Activated T-cell treated with anti-CD3 and anti-CD28 coated beads, Interleukin-2, amount 50 U/mL, for 72 hours (primary cell): Measurements from ENCODE around the gene PTPRA. TPM values are rescaled to one million over a fixed set of nuclear protein-coding genes. Genes with fewer than 3 reads are reported as not detected.
A peak's percentile ranks its signal among the peaks of the same experiment; 100 is the strongest.
"Not testable (repeated sequence)": the region's sequence is repeated elsewhere in the genome, so short reads cannot be mapped to it uniquely, and the experiment has no call there.

Experiments
- ATAC-seq, 2 donors: fragments of 150-1000 bp; cut with Tn5 transposase; replicated peaks in 1 of 2; 2 replicates each; pipeline ENCODE4 v1.10.0; 2021; ENCODE audit warnings: moderate library complexity in 2 of 2, mild to moderate bottlenecking in 1 of 2
- DNase-seq, 2 donors: peaks; one replicate each; pipeline ENCODE4 v3.0.0; 2021 to 2022; ENCODE audit warnings: mixed read lengths in 1 of 2
- H3K27ac Mint-ChIP-seq: one replicate; pipeline ENCODE4 v1.8.0; 2022; ENCODE audit warnings: mild to moderate bottlenecking, moderate library complexity, mixed read lengths
- H3K27me3 Mint-ChIP-seq: one replicate; pipeline ENCODE4 v1.8.0; 2022; ENCODE audit warnings: low read depth, mixed read lengths
- H3K36me3 Mint-ChIP-seq, 2 donors: one replicate each; pipeline ENCODE4 v1.8.0; 2022; ENCODE audit warnings: mixed read lengths in 2 of 2, mild to moderate bottlenecking in 1 of 2; ENCODE audit not compliant: insufficient read depth in 2 of 2
- H3K4me1 Mint-ChIP-seq: one replicate; pipeline ENCODE4 v1.8.0; 2022; ENCODE audit warnings: low read depth, mixed read lengths
- H3K4me3 Mint-ChIP-seq, 2 donors: one replicate each; pipeline ENCODE4 v1.8.0; 2022; ENCODE audit warnings: mild to moderate bottlenecking in 2 of 2, mixed read lengths in 2 of 2, moderate library complexity in 2 of 2
- H3K9me3 Mint-ChIP-seq, 2 donors: one replicate each; pipeline ENCODE4 v1.8.0; 2022; ENCODE audit warnings: mixed read lengths in 2 of 2
- total RNA-seq, 2 donors: library from RNA; stranded (reverse); gene quantifications; one replicate each; pipeline ENCODE4 v1.2.3, GENCODE V29; 2022

PTPRA gene
- total RNA-seq, 2 donors from 2014 or later = 81.2 to 85.9 TPM

DNA sequence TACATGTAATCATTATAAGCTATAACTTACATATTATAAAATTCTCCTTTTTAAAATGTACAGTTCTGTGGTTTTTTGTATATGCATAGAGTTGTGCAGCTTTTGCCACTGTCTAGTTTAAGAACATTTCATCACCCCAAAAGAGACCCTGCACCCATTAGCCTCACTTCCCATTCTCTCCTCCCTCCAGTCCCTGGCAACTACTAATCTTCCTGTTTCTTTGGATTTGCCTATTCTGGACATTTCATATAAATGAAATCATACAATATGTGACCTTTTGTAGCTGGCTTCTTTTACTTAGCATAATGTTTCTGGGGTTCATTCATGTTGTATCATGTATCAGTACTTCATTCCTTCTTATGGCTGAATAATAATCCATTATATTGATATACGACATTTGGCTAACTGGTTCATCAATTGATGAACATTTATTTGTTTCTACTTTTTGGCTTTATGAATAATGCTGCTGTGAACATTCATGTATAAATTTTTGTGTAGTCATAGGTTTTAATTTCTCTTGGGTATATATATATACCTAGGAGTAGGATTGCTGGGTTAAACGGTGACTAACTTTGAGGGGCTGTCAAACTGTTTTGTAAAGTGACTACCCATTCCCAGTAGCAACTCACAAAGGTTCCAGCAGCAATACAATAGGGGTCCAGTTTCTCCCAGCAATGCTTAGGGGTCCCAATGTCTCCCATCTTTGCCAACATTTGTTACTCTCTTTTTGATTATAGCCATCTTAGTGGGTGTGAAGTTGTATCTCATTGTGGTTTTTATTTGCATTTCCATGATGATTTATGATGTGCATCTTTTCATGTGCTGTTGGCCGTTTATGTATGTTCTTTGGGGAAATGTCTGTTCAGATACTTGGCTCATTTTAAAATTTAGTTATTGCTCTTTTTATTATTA, 10.7 kb downstream of the PTPRA start:
- Mint-ChIP-seq H3K4me1 (peaks cover 75% of the 10 kb centered on the region), H3K4me3 (peak overlapping the region in 1 of 2 donors; percentile 15), H3K27me3 (no peaks in the 10 kb centered on the region), H3K27ac (peak overlapping the region; percentile 55), H3K9me3 (no peaks in the 10 kb centered on the region), H3K36me3 (peaks cover 0 to 8% of the 10 kb centered on the region in 2 donors)
- ATAC-seq = peak; percentile 54 to 55
- DNase-seq = no peak

DNA sequence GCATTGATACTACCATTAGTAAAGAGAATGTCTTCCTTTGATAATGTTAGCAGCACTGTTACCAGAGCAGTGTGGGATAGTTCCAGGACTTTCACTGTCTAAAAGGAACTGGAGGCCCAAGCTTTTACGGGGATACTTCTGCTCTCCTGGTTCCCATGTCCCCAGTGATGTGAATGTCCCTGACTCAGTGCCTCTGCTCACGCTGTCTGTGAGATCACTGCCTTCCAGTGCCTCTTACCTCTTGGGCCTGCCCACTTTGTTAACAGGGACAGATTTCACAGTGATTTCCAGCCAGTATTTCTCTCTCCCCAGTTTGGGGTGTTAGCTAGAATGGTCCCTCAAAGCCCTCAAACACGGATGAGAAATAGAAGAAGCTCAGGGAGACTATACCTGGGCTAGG, 14.4 kb downstream of the PTPRA start:
- H3K9me3 Mint-ChIP-seq = no peaks in the 10 kb centered on the region
- no peak for DNase-seq
- H3K27ac Mint-ChIP-seq = no peak overlapping the region
- ATAC-seq = no peak
- no peaks in the 10 kb centered on the region for H3K27me3 Mint-ChIP-seq
- H3K4me3 Mint-ChIP-seq = no peak overlapping the region
- H3K36me3 Mint-ChIP-seq = peaks cover 0 to 16% of the 10 kb centered on the region in 2 donors
- peaks cover 82% of the 10 kb centered on the region for H3K4me1 Mint-ChIP-seq

DNA sequence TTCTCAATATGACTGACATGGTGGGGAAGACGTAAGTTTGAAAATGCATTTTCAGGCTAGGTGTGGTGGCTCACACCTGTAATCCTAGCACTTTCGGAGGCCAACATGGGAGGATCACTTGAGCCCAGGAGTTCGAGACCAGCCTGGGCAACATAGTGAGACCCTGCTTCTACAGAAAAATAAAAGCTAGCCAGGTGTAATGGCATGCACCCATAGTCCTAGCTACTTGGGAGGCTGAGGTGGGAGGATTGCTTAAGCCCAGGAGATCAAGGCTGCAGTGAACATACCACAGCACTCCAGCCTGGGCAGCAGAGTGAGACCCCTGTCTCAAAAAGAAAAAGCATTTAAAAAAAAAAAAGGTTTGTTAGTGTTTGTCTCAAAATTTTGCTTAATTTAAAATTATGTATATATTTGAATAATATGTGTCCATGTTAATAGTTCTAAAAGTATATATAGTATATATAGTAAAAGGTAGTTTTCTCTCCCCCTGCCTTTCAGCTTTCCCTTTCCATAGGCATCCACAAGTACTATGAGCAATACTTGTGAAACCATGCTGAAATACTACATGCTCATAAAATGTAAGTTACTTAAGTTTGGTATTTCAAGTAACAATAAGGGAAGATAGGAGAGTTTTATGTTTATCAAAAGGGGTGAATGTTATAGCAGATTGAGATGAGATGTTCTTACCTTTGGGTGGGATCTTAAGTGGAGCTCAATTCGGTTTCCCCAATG, 15.1 kb downstream of the PTPRA start:
- no peak overlapping the region for H3K27ac Mint-ChIP-seq
- no peaks in the 10 kb centered on the region for H3K27me3 Mint-ChIP-seq
- DNase-seq = no peak
- peak overlapping the region in 1 of 2 donors; percentile 2 for H3K4me3 Mint-ChIP-seq
- no peaks in the 10 kb centered on the region for H3K9me3 Mint-ChIP-seq
- H3K36me3 Mint-ChIP-seq = peaks cover 0 to 18% of the 10 kb centered on the region in 2 donors
- H3K4me1 Mint-ChIP-seq = peaks cover 77% of the 10 kb centered on the region
- no peak for ATAC-seq

DNA sequence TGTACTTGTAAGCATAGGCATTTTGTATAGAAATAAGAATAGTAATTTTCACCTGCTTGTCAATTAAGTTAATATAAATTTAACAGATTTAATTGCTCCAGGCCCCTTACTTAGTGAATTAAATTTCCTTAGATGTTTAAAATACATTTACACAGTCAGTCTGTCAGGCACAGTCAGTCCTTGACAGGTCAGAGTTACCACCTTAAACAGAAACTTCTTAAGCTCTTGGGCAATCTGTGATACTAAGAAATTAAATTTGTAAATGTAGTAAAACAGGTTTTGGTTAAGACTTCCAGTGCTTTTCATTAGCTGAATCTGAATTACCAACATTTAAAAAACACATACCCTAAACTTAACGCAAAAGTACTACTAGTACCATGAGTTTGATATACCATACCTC, 15.9 kb downstream of the PTPRA start:
- Mint-ChIP-seq H3K4me1 (peaks cover 70% of the 10 kb centered on the region), H3K9me3 (no peaks in the 10 kb centered on the region), H3K36me3 (peaks cover 1 to 20% of the 10 kb centered on the region in 2 donors), H3K27ac (no peak overlapping the region), H3K27me3 (no peaks in the 10 kb centered on the region), H3K4me3 (no peak overlapping the region)
- DNase-seq = no peak
- ATAC-seq = no peak

DNA sequence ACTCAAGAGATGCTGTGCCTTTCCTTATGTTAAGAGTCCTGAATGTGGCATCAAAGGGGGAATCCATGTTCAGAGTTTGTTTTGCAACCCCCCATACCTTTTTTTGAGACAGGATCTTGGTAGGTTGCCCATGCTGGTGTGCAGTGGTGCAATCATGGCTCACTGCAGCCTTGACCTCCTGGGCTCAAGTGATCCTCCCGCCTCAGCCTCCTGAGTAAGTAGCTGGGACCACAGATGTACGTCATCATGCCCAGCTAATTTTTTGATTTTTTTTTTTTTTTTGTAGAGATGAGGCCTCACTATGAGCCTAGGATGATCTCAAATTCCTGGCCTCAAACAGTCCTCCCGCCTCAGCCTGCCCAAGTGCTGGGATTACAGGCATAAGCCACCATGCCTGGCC, 16.5 kb downstream of the PTPRA start:
- peaks cover 2 to 23% of the 10 kb centered on the region in 2 donors for H3K36me3 Mint-ChIP-seq
- H3K27me3 Mint-ChIP-seq = no peaks in the 10 kb centered on the region

DNA sequence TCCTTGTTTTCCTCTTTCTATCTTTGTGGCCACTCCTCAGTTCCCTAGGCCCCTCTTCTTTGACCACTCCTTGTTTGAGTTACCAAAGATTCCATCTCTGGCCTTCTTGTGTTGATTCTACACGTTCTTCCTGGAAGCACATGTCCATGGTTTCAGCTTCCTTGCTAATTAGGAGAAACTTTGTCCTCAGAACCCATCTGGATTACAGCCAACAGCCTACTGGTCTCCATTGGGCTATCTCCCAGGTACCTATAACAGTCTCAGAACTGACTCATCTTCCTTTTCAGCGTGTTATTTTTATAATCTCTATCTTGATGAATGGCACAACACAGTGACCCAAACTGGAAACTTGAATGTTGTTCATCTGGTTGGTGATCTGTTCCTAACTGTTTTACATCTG, 17.5 kb downstream of the PTPRA start:
- DNase-seq (no peak), ATAC-seq (peak in 1 of 2 donors; percentile 47)
- Mint-ChIP-seq H3K36me3 (peaks cover 2 to 22% of the 10 kb centered on the region in 2 donors), H3K27me3 (no peaks in the 10 kb centered on the region), H3K4me1 (peaks cover 54% of the 10 kb centered on the region), H3K27ac (peak overlapping the region; percentile 17), H3K4me3 (peak overlapping the region in 1 of 2 donors; percentile 10), H3K9me3 (no peaks in the 10 kb centered on the region)

More for the DNA sequence above, 16.5 kb downstream of the PTPRA start:
- Mint-ChIP-seq H3K4me3 (no peak overlapping the region), H3K4me1 (peaks cover 64% of the 10 kb centered on the region), H3K9me3 (no peaks in the 10 kb centered on the region), H3K27ac (no peak overlapping the region)
- DNase-seq (no peak), ATAC-seq (no peak)

DNA sequence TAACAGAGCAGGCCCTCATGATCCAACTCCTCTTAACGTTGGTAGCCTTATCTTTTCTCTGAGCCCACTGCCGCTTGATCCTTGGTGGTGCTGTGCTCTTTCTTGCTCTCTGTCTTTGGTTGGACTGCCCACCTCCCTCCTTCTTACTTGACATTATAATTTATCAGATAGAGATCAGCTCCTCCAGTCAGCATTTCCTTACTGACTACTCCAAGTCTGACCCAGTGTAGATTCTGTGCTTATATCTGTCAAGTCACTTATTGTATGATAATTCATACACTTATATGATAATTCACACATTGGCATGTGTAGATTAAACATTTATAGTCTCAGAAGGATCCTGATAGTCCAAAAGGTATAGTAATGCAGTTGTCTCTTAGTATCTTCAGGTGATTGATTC, 18.1 kb downstream of the PTPRA start:
- Mint-ChIP-seq H3K4me1 (peaks cover 53% of the 10 kb centered on the region), H3K27me3 (no peaks in the 10 kb centered on the region), H3K9me3 (no peaks in the 10 kb centered on the region), H3K36me3 (peaks cover 2 to 24% of the 10 kb centered on the region in 2 donors), H3K27ac (peak overlapping the region; percentile 17), H3K4me3 (peak overlapping the region; percentile 10 to 33)
- no peak for ATAC-seq
- no peak for DNase-seq

DNA sequence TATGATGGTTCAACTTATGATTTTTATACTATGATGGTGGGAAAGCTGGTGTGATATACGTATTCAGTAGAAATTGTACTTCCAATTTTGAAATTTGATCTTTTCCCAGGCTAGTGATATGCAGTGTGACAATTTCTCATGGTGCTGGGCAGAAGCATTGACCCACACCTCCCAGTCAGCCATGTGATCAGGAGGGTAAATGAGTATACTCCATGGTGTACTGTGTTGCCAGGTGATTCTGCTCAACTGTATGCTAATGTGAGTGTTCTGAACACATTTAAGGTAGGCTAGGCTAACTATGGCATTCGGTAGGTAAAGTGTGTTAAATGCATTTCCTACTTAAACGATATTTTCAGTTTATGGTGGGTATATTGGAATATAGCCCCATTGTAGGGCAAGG, 19.1 kb downstream of the PTPRA start:
- no peaks in the 10 kb centered on the region for H3K9me3 Mint-ChIP-seq
- H3K36me3 Mint-ChIP-seq = peaks cover 2 to 30% of the 10 kb centered on the region in 2 donors
- no peak overlapping the region for H3K4me3 Mint-ChIP-seq
- DNase-seq (no peak), ATAC-seq (no peak)
- H3K4me1 Mint-ChIP-seq = peaks cover 55% of the 10 kb centered on the region
- no peaks in the 10 kb centered on the region for H3K27me3 Mint-ChIP-seq
- peak overlapping the region; percentile 34 for H3K27ac Mint-ChIP-seq

DNA sequence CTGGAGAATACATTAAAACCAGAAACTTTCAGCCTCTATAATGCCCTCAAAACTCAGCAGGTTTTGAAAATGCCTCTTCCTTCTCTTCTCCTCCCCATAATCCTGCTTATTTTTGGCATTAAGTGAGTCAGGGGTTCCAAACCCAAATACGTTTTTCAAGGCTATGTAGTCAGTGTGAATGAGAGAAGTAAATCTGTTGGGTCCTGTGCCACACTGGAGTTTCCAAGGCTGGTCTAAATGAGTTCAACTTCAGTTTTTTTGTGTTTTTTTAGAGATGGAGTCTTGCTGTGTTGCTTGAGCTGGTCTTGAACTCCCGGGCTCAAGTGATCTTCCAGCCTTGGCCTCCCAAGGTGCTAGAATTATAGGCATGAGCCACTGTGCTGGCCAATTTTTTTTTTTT, 20.9 kb downstream of the PTPRA start:
- no peak for DNase-seq
- Mint-ChIP-seq H3K9me3 (no peaks in the 10 kb centered on the region), H3K36me3 (peaks cover 2 to 32% of the 10 kb centered on the region in 2 donors), H3K4me1 (peaks cover 45% of the 10 kb centered on the region), H3K27me3 (no peaks in the 10 kb centered on the region), H3K4me3 (no peak overlapping the region), H3K27ac (no peak overlapping the region)
- ATAC-seq = no peak

DNA sequence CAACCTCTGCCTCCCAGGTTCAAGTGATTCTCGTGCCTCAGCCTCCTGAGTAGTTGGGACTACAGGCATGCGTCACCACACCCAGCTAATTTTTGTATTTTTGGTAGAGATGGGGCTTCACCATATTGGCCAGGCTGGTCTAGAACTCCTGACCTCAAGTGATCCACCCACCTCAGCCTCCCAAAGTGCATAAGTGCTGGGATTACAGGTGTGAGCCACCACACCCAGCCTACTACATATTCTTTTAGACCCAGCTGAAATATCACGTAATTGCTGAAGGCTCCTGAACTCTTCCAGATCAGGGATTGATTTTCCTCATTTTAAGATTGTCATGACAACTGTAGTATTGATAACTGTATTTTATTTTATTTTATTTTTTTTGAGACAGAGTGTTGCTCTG, 21.9 kb downstream of the PTPRA start:
- not testable (repeated sequence) for H3K9me3 Mint-ChIP-seq, ATAC-seq, DNase-seq, H3K4me3 Mint-ChIP-seq, H3K27ac Mint-ChIP-seq, H3K27me3 Mint-ChIP-seq
- Mint-ChIP-seq H3K4me1 (peaks cover 45% of the 10 kb centered on the region), H3K36me3 (peaks cover 2 to 32% of the 10 kb centered on the region in 2 donors)

DNA sequence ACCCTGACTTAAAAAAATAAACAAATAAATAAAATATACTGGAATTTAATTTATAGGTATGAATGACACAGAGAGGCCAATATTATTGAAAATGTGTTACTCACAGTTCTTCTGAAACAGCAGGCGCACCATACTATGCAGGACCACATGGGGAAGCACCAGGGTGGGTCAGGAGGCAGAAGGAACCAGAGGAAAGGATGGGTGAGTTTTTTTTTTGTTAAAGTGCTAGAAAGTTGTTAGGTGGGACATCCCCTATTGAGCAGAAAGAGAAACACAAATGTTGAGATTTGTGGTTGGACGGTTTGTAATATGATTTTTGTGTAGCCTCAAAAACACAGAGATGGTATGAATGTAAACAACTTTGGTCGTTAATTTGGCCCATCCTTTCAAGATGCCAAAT, 26.0 kb downstream of the PTPRA start:
- peak; percentile 28 to 44 for DNase-seq

DNA sequence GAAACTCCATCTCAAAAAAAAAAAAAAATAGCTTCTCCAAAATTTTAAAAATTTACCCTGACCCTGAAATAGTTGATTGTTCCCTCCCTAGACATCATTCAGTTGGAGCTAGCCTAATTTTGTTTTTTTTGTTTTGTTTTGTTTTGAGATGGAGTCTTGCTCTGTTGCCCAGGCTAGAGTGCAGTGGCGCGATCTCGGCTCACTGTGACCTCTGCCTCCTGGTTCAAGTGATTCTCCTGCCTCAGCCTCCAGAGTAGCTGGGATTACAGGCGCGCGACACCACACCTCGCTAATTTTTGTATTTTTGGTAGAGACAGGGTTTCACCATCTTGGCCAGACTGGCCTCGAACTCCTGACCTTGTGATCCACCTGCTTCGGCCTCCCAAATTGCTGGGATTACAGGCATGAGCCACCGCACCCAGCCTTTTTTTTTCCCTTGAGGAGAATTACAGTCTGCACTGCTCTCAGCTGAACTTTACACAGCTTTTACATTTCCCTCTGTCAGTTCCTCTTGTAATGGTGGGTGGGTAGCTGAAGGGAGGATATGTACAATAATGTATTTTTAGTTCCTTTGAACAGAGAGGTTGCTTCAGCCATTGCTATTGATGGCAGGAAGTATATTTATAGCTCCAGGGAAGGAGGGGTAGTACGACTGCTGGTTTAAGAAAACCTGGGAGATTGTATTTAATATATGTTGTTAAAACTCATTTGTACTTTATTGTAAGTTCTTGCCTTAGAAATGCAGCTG, 27.7 kb downstream of the PTPRA start:
- Mint-ChIP-seq H3K9me3 (no peaks in the 10 kb centered on the region), H3K4me3 (no peak overlapping the region), H3K36me3 (peaks cover 0 to 10% of the 10 kb centered on the region in 2 donors), H3K27me3 (no peaks in the 10 kb centered on the region), H3K4me1 (peaks cover 56% of the 10 kb centered on the region), H3K27ac (no peak overlapping the region)
- DNase-seq (no peak), ATAC-seq (no peak)

More for the DNA sequence above, 26.0 kb downstream of the PTPRA start:
- peaks cover 56% of the 10 kb centered on the region for H3K4me1 Mint-ChIP-seq
- H3K36me3 Mint-ChIP-seq = peaks cover under 1 to 15% of the 10 kb centered on the region in 2 donors
- H3K27me3 Mint-ChIP-seq = no peaks in the 10 kb centered on the region
- H3K4me3 Mint-ChIP-seq = no peak overlapping the region
- ATAC-seq = peak; percentile 90 to 93
- no peaks in the 10 kb centered on the region for H3K9me3 Mint-ChIP-seq
- H3K27ac Mint-ChIP-seq = no peak overlapping the region

DNA sequence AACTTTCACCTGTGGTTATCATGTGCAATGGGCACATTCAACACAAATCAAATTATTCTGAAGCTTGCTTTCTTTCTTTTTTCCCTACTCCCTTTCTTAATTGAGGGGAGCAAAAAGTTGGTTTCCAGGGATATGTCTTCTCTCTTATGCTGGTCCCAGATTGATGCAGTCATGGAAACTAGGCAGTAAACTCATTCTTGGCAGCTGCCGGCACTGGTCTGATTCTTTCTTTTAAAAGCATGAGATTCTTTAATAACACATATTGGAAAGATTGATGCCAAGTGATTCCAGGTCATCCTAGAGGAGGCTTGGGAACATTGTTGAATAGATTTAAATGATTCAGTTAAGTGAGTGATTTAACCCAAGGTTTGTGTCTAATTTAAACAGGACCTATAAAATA, 29.0 kb downstream of the PTPRA start:
- Mint-ChIP-seq H3K36me3 (peaks cover 0 to 4% of the 10 kb centered on the region in 2 donors), H3K4me3 (no peak overlapping the region), H3K27me3 (no peaks in the 10 kb centered on the region), H3K4me1 (peaks cover 48% of the 10 kb centered on the region), H3K27ac (no peak overlapping the region), H3K9me3 (no peaks in the 10 kb centered on the region)
- ATAC-seq (no peak), DNase-seq (no peak)
